WTC11 (cell line): ENCODE results near the gene PAAF1. TPM values are rescaled to one million over a fixed set of nuclear protein-coding genes. Genes with fewer than 3 reads are reported as not detected.

Experiments used
- ATAC-seq: fragments of 200-7000 bp; cut with Tn5 transposase; 2 replicates; pipeline ENCODE4 v1.10.0; 2021; ENCODE audit warnings: mild to moderate bottlenecking, moderate library complexity
- CTCF ChIA-PET: fragments of 300-600 bp; sonication (Branson Sonifier 250); formaldehyde crosslinking; loops from one replicate; lab custom pipeline; 2021; ENCODE audit warnings: antibody characterized with exemption; lab: Charles Lee
- POLR2A ChIA-PET: fragments of 350-600 bp; sonication (Branson Sonifier 250); formaldehyde crosslinking; loops from one replicate; lab custom pipeline; 2021; ENCODE audit warnings: antibody characterized with exemption; lab: Charles Lee
- DNase-seq: peaks from one replicate; pipeline ENCODE4 v3.0.0; 2021; ENCODE audit warnings: low spot score
- H3K27ac Mint-ChIP-seq: 2 replicates; pipeline ENCODE4 v1.8.0; 2021; ENCODE audit warnings: mixed read lengths
- H3K27me3 Mint-ChIP-seq: 2 replicates; pipeline ENCODE4 v1.8.0; 2021; ENCODE audit warnings: low read depth, mild to moderate bottlenecking, moderate library complexity, mixed read lengths
- H3K36me3 Mint-ChIP-seq: 2 replicates; pipeline ENCODE4 v1.8.0; 2021; ENCODE audit warnings: mixed read lengths
- H3K4me1 Mint-ChIP-seq: 2 replicates; pipeline ENCODE4 v1.8.0; 2022; ENCODE audit warnings: mixed read lengths
- H3K4me3 Mint-ChIP-seq: 2 replicates; pipeline ENCODE4 v1.8.0; 2021; ENCODE audit warnings: mild to moderate bottlenecking, moderate library complexity, mixed read lengths
- H3K9me3 Mint-ChIP-seq: 2 replicates; pipeline ENCODE4 v1.8.0; 2021; ENCODE audit warnings: mixed read lengths
- ARID4B ChIP-seq: sonication (generic); formaldehyde crosslinking; IDR thresholded peaks from 2 replicates; pipeline ENCODE4 v1.8.0; 2023; ENCODE audit warnings: missing genetic modification reagents, mild to moderate bottlenecking, borderline replicate concordance
- ATF3 ChIP-seq: sonication (generic); formaldehyde crosslinking; conservative IDR thresholded peaks from 2 replicates; pipeline ENCODE4 v1.8.1; 2022; ENCODE audit warnings: mild to moderate bottlenecking, missing genetic modification reagents
- CREB1 ChIP-seq: sonication (generic); formaldehyde crosslinking; IDR thresholded peaks from 2 replicates; pipeline ENCODE4 v1.8.0; 2023; ENCODE audit warnings: mild to moderate bottlenecking, missing genetic modification reagents
- ELF4 ChIP-seq: sonication (generic); formaldehyde crosslinking; IDR thresholded peaks from 2 replicates; pipeline ENCODE4 v1.8.1; 2022; ENCODE audit warnings: low read depth, mild to moderate bottlenecking, moderate library complexity, missing genetic modification reagents
- ETV6 ChIP-seq: sonication (generic); formaldehyde crosslinking; IDR thresholded peaks from 2 replicates; pipeline ENCODE4 v1.8.1; 2022; ENCODE audit warnings: mild to moderate bottlenecking, missing genetic modification reagents
- FOXK1 ChIP-seq: sonication (generic); formaldehyde crosslinking; IDR thresholded peaks from 2 replicates; pipeline ENCODE4 v1.8.0; 2022; ENCODE audit warnings: mild to moderate bottlenecking, moderate library complexity, missing genetic modification reagents
- GRHL2 ChIP-seq: fragments of 250-450 bp; sonication (Bioruptor Pico); IDR thresholded peaks from 2 replicates; pipeline ENCODE4 v1.8.0; 2022; ENCODE audit warnings: mild to moderate bottlenecking, moderate library complexity; ENCODE audit not compliant: insufficient replicate concordance, severe bottlenecking
- MYBL2 ChIP-seq: sonication (generic); formaldehyde crosslinking; IDR thresholded peaks from 2 replicates; pipeline ENCODE4 v1.8.1; 2023; ENCODE audit warnings: mild to moderate bottlenecking, moderate library complexity, missing genetic modification reagents
- NR1H2 ChIP-seq: sonication (generic); formaldehyde crosslinking; IDR thresholded peaks from 2 replicates; pipeline ENCODE4 v1.9.0; 2021; ENCODE audit warnings: mild to moderate bottlenecking, moderate library complexity, missing genetic modification reagents
- PRRX2 ChIP-seq: fragments of 250-450 bp; sonication (Bioruptor Pico); IDR thresholded peaks from 2 replicates; pipeline ENCODE4 v1.8.0; 2021; ENCODE audit warnings: mild to moderate bottlenecking
- TCF7 ChIP-seq: sonication (generic); formaldehyde crosslinking; IDR thresholded peaks from 2 replicates; pipeline ENCODE4 v1.8.0; 2022; ENCODE audit warnings: mild to moderate bottlenecking, low read depth, missing genetic modification reagents, moderate library complexity
- ZBTB21 ChIP-seq: sonication (generic); formaldehyde crosslinking; IDR thresholded peaks from 2 replicates; pipeline ENCODE4 v1.8.1; 2023; ENCODE audit warnings: mild to moderate bottlenecking, missing genetic modification reagents, borderline replicate concordance
- ZBTB43 ChIP-seq: sonication (generic); formaldehyde crosslinking; IDR thresholded peaks from 2 replicates; pipeline ENCODE4 v1.8.1; 2023; ENCODE audit warnings: mild to moderate bottlenecking, missing genetic modification reagents
- ZNF232 ChIP-seq: sonication (generic); formaldehyde crosslinking; IDR thresholded peaks from 2 replicates; pipeline ENCODE4 v1.8.0; 2022; ENCODE audit warnings: mild to moderate bottlenecking, missing genetic modification reagents
- total RNA-seq: library from RNA; stranded (reverse); gene quantifications from 3 replicates; pipeline ENCODE4 v1.2.3, GENCODE V29; 2021
- TF ChIP-seq, protein P1 (sequence below): sonication (generic); formaldehyde crosslinking; IDR thresholded peaks from 2 replicates; pipeline ENCODE4 v1.8.0; 2023; ENCODE audit warnings: mild to moderate bottlenecking, missing genetic modification reagents
- TF ChIP-seq, protein P2 (sequence below): sonication (generic); formaldehyde crosslinking; IDR thresholded peaks from 2 replicates; pipeline ENCODE4 v1.8.0; 2023; ENCODE audit warnings: missing genetic modification reagents
- TF ChIP-seq, protein P3 (sequence below): fragments of 250-450 bp; sonication (Bioruptor Pico); IDR thresholded peaks from 2 replicates; pipeline ENCODE4 v1.9.0; 2021; ENCODE audit warnings: moderate library complexity, mild to moderate bottlenecking, inconsistent platforms, borderline replicate concordance
- TF ChIP-seq, protein P4 (sequence below): sonication (generic); formaldehyde crosslinking; IDR thresholded peaks from 2 replicates; pipeline ENCODE4 v1.8.1; 2023; ENCODE audit warnings: mild to moderate bottlenecking, moderate library complexity, missing genetic modification reagents

Gene PAAF1
- total RNA-seq, 1 experiment from 2014 or later = 27.7 TPM

DNA sequence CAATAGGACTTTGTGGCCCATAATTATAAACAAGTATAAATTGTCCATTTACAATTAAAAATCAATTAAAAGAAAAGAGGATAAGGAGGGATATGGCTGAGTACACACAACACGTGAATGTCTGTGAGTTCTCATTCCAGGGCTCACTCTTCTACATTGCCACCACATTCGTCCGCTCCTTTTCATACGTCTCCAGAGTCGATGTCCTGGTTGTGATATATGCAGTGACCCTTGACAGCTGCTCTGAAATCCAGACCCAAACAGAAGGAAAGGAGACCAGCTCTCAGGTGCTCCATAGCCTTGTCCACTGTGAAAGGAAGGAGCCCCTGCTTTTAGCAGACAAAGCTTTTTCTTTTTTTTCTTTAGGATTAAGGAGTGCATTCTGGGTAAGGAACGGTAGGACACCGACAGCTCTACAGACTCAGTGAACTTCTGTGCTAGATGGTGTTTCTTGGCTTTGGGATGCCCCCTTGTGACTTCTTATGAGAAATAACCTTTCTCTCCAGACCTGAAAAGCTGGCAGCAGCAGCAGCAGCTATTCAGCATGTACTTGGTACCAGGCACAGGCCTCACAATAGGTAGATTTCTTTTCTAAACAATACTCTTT lies 54.3 kb downstream of the PAAF1 start:
- TF ChIP-seq PRRX2 (CRISPR knock-in tag) (0 out of 2 replicates have a peak, but pooled peaks have one; percentile 34), CREB1 (CRISPR knock-in tag) (no peak), ETV6 (CRISPR knock-in tag) (no peak), ZBTB21 (CRISPR knock-in tag) (no peak), NR1H2 (CRISPR knock-in tag) (no peak), ELF4 (CRISPR knock-in tag) (no peak)
- TF ChIP-seq, protein P1, sequence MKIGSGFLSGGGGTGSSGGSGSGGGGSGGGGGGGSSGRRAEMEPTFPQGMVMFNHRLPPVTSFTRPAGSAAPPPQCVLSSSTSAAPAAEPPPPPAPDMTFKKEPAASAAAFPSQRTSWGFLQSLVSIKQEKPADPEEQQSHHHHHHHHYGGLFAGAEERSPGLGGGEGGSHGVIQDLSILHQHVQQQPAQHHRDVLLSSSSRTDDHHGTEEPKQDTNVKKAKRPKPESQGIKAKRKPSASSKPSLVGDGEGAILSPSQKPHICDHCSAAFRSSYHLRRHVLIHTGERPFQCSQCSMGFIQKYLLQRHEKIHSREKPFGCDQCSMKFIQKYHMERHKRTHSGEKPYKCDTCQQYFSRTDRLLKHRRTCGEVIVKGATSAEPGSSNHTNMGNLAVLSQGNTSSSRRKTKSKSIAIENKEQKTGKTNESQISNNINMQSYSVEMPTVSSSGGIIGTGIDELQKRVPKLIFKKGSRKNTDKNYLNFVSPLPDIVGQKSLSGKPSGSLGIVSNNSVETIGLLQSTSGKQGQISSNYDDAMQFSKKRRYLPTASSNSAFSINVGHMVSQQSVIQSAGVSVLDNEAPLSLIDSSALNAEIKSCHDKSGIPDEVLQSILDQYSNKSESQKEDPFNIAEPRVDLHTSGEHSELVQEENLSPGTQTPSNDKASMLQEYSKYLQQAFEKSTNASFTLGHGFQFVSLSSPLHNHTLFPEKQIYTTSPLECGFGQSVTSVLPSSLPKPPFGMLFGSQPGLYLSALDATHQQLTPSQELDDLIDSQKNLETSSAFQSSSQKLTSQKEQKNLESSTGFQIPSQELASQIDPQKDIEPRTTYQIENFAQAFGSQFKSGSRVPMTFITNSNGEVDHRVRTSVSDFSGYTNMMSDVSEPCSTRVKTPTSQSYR (CRISPR knock-in tag) = no peak
- TF ChIP-seq, protein P2, sequence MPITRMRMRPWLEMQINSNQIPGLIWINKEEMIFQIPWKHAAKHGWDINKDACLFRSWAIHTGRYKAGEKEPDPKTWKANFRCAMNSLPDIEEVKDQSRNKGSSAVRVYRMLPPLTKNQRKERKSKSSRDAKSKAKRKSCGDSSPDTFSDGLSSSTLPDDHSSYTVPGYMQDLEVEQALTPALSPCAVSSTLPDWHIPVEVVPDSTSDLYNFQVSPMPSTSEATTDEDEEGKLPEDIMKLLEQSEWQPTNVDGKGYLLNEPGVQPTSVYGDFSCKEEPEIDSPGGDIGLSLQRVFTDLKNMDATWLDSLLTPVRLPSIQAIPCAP (CRISPR knock-in tag) = no peak
- H3K36me3 Mint-ChIP-seq = peaks cover 39% of the 10 kb centered on the region
- ChIA-PET CTCF (interaction anchor here (0.6 to 1.7 kb wide), 61 partner anchors 9 to 694 kb away, joined by 3 to 33 read pairs (median 4); partner anchors contain the start of genes DNAJB13, MRPL48, PPME1 and RAB6A), POLR2A (interaction anchor here (0.6 to 1.4 kb wide), 4 partner anchors 152 to 467 kb away, joined by 3 to 6 read pairs (median 5); partner anchors contain the start of gene PGM2L1)
- DNase-seq (peak; percentile 34), ATAC-seq (peak; percentile 99)
- no peak overlapping the region for H3K4me3 Mint-ChIP-seq
- no peak overlapping the region for H3K27ac Mint-ChIP-seq
- H3K9me3 Mint-ChIP-seq = no peaks in the 10 kb centered on the region
- 0 out of 2 replicates have a peak, but pooled peaks cover 2% of the 10 kb centered on the region for H3K4me1 Mint-ChIP-seq
- H3K27me3 Mint-ChIP-seq = no peaks in the 10 kb centered on the region

DNA sequence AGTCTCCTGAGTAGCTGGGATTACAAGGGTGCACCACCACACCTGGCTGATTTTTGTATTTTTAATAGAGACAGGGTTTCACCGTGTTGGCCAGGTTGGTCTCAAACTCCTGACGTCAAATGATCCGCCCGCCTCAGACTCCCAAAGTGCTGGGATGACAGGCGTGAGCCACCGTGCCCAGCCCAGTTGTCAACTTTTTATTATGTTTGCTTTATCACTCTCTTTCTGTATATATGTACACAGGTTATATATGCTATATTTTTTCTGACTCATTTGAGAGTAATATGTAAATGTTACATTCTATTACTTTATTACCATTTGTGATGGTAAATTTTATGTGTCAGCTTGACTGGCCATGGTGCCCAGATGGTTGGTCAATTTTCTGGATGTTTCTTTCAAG lies 55.2 kb downstream of the PAAF1 start:
- no peak for TF ChIP-seq ARID4B
- ATAC-seq = no peak
- Mint-ChIP-seq H3K27ac (no peak overlapping the region), H3K9me3 (no peaks in the 10 kb centered on the region), H3K36me3 (peaks cover 37% of the 10 kb centered on the region), H3K27me3 (no peaks in the 10 kb centered on the region; the same call in 1 of the 2 replicates), H3K4me1 (0 out of 2 replicates have a peak, but pooled peaks cover 2% of the 10 kb centered on the region), H3K4me3 (no peak overlapping the region)
- POLR2A ChIA-PET = interaction anchor here (1.2 to 1.4 kb wide), 2 partner anchors 153 to 271 kb away, joined by 6 read pairs; no protein-coding TSS in a partner anchor
- no peak for DNase-seq
- CTCF ChIA-PET = interaction anchor here (0.6 to 1.7 kb wide), 46 partner anchors 10 to 695 kb away, joined by 3 to 33 read pairs (median 4); partner anchors contain the start of genes DNAJB13, PPME1, RAB6A and UCP2

- Mint-ChIP-seq H3K4me3 (no peak overlapping the region), H3K27me3 (no peaks in the 10 kb centered on the region; the same call in 1 of the 2 replicates), H3K9me3 (no peaks in the 10 kb centered on the region), H3K27ac (peak overlapping the region; percentile 23; the same call in 1 of the 2 replicates), H3K4me1 (0 out of 2 replicates have a peak, but pooled peaks cover 2% of the 10 kb centered on the region), H3K36me3 (peaks cover 32% of the 10 kb centered on the region)
- ChIA-PET CTCF (no interaction called here), POLR2A (no interaction called here)
- DNase-seq (no peak), ATAC-seq (no peak)
- TF ChIP-seq FOXK1 (CRISPR knock-in tag) (no peak), ATF3 (CRISPR knock-in tag) (no peak), ZBTB43 (CRISPR knock-in tag) (no peak), TCF7 (no peak), GRHL2 (CRISPR knock-in tag) (no peak), ZNF232 (CRISPR knock-in tag) (no peak), CREB1 (CRISPR knock-in tag) (no peak), MYBL2 (CRISPR knock-in tag) (no peak)
- TF ChIP-seq, protein P3, sequence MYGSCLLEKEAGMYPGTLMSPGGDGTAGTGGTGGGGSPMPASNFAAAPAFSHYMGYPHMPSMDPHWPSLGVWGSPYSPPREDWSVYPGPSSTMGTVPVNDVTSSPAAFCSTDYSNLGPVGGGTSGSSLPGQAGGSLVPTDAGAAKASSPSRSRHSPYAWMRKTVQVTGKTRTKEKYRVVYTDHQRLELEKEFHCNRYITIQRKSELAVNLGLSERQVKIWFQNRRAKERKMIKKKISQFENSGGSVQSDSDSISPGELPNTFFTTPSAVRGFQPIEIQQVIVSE = no peak
- TF ChIP-seq, protein P4, sequence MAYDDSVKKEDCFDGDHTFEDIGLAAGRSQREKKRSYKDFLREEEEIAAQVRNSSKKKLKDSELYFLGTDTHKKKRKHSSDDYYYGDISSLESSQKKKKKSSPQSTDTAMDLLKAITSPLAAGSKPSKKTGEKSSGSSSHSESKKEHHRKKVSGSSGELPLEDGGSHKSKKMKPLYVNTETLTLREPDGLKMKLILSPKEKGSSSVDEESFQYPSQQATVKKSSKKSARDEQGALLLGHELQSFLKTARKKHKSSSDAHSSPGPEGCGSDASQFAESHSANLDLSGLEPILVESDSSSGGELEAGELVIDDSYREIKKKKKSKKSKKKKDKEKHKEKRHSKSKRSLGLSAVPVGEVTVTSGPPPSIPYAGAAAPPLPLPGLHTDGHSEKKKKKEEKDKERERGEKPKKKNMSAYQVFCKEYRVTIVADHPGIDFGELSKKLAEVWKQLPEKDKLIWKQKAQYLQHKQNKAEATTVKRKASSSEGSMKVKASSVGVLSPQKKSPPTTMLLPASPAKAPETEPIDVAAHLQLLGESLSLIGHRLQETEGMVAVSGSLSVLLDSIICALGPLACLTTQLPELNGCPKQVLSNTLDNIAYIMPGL = no peak
These were observed 56.0 kb downstream of the PAAF1 start for GRCh38 chr11:73932781-73933180.
